Skin of body (tissue), 2 donors: Measurements from ENCODE around the gene TJP3. TPM values are rescaled to one million over a fixed set of nuclear protein-coding genes. Genes with fewer than 3 reads are reported as not detected.

Source experiments
- DNase-seq: peaks from one replicate; lab custom pipeline; 2025; lab: John Stamatoyannopoulos, UW
- total RNA-seq: library from RNA; depleted of rRNA; stranded (reverse); fragments of >200 nt; gene quantifications from one replicate; pipeline ENCODE4 v1.2.3, GENCODE V29; 2014

Gene TJP3
- total RNA-seq, 1 donor from 2014 or later: 1.2 TPM

- no peak for DNase-seq
Measured at GRCh38 chr19:3671680-3672574, 36.3 kb upstream of the TJP3 start.

- no peak for DNase-seq
Measured at GRCh38 chr19:3672575-3672948, 35.6 kb upstream of the TJP3 start.

- no peak for DNase-seq
Measured at GRCh38 chr19:3672993-3673392, 35.2 kb upstream of the TJP3 start.

GRCh38 chr19:3673506-3674439, 34.4 kb upstream of the TJP3 start:
- no peak for DNase-seq

- no peak for DNase-seq
Measured at GRCh38 chr19:3674784-3675543, 33.2 kb upstream of the TJP3 start.

- no peak for DNase-seq
Measured at GRCh38 chr19:3678188-3678587, 30.0 kb upstream of the TJP3 start.

- no peak for DNase-seq
Measured at GRCh38 chr19:3679138-3679537, 29.0 kb upstream of the TJP3 start.

GRCh38 chr19:3679581-3679980, 28.6 kb upstream of the TJP3 start:
- no peak for DNase-seq

DNA sequence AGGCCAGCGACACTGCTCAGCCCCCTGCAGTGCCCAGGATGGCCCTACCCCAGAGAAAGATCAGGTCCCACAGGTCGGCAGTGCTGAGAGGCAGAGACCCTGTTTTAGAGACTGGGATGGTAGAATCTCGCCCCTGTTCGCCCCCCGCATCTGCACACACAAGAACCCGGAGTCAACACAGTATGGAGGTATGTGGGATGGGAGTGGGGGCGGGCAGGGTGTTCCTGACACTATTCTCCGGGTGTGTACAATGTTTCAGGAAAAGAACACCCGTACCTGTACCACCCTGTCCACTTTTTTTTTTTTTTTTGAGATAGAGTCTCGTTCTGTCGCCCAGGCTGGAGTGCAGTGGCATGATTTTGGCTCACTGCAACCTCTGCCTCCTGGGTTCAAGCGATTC, 27.2 kb upstream of the TJP3 start:
- DNase-seq: no peak

- no peak for DNase-seq
Measured at GRCh38 chr19:3682286-3682685, 25.9 kb upstream of the TJP3 start.

- no peak for DNase-seq
Measured at GRCh38 chr19:3682741-3683404, 25.3 kb upstream of the TJP3 start.

GRCh38 chr19:3683405-3684053, 24.7 kb upstream of the TJP3 start:
- no peak for DNase-seq

- DNase-seq: no peak
Measured at GRCh38 chr19:3684054-3684816, 23.9 kb upstream of the TJP3 start.

DNA sequence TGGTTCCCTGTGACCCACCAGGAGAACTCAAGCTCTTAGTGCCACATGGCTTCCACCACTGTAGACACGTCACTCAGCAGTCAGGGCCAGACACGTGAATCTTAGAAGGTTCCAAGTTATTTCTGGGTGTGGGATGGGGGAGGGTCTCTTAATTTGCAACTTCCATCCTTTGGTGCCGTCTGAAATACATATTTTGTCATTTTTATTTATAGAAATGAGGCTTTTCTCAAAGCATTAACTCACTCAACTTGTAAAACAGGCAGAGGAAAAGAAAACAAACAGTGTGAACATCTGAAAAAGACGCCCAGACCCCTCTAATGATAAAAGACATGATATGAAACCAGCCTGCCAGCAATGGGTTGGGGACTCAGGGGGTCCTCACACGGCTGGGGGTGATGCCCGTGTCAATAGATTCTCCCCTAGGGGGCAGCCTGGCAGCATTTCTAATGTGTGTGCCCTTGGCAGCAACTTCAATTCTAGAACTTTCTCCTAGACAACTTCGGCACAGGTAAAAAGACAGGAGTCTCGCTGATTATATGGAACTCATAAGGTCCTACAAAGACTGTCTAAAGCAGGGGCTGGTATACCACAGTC, 23.3 kb upstream of the TJP3 start:
- no peak for DNase-seq

DNA sequence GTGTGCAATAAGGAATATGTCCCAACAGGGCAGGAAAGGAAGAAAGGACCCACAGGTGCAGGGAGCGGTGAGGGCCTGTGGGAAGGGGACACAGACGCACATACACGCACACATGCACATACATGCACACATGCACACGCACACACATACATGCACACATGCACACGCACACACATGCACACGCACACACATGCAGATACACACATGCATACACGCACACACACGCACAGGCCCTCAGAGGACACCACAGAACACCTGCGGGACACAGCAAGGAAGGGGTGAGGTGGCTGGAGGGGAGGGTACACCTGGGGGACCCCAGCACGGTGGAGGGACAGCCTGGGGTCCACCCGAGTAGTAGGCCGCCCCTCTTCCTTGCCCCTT, 20.8 kb upstream of the TJP3 start:
- no peak for DNase-seq

DNA sequence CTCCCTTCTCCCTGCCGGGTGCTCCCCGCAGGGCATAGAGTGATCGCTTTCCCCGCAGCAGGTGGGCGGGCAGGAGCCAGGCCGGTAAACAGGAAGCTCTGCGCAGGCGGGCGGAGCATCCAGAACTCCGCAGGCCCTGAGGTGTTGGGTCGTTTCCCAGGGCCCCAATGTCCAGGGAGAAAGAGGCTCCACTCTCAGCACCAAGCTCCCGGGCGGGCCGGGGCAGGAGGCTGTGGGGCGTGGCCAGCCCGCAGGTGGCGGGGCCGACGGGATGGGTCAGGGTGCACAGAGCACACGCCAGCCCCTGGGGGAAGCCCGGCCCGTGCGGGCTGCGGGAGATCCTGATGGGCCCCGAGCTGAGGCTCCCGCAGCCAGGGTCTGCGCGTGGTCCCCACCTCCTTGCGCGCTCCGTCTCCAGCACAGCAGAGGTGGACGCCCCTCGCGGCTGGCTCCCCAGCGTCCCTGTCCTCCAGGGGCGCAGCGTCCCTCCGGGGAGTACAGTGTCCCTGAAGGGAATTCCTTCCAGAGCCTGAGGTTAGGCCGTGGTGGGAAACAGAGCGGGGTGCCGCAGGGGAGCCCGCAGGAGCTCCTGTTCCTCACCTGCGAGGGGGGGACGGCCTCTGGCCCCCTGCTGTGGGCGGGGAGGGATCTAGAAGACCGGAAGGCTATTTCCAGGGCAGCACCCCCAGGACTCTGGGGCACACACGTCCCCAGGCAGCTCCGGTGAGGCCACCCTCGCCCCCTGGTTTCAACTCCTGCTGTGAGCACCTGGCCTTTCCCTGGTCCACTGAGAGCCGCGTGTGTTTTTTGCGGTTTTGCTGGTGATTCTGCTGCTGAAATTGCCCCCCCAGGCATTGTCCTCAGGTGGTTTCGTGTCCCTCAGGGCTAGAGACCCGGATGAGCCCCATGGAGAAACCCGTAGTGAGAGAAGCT, 20.1 kb upstream of the TJP3 start:
- DNase-seq: no peak

DNA sequence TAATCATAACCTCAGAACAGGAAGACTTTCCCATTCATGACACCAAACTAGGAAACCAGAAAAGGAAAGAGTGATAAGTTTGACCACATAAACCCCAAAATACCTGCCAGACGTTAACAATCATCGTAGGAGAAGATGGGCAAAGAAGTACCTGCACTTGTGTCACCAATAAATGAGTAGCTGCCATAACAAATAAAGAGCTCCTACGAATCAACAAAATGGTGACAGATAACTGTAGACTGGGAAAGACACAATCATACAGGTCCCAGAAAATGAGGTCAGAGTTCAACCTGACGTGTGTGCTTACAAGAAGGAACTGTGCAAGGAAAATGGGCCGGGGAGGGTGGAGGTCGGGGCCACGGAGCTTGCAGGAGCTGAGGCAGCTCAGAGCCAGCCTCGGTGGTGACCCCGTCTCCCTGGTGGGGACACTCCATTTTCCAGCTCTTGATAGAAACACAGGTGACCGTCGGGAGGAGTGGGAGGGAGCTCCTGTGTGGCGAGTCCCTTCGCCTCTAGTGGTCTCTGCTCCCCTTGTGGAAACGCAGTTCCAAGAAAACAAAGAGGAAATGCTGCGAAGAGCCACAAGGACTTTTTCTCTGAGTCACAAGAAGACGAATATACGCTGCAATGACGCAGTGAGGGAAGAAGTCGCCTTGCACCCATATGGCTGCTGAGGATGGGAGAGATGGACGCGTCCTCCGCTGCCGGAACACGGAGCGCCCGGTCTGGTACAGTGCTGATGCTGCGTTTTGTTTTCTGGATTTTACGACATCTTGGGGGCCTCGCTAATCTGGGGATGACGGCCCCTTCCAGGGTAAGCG, 17.4 kb upstream of the TJP3 start:
- no peak for DNase-seq

- no peak for DNase-seq
Measured at GRCh38 chr19:3691372-3691716, 16.8 kb upstream of the TJP3 start.
